ENCODE results near the gene FNBP1L.

The FNBP1L gene

DNA sequence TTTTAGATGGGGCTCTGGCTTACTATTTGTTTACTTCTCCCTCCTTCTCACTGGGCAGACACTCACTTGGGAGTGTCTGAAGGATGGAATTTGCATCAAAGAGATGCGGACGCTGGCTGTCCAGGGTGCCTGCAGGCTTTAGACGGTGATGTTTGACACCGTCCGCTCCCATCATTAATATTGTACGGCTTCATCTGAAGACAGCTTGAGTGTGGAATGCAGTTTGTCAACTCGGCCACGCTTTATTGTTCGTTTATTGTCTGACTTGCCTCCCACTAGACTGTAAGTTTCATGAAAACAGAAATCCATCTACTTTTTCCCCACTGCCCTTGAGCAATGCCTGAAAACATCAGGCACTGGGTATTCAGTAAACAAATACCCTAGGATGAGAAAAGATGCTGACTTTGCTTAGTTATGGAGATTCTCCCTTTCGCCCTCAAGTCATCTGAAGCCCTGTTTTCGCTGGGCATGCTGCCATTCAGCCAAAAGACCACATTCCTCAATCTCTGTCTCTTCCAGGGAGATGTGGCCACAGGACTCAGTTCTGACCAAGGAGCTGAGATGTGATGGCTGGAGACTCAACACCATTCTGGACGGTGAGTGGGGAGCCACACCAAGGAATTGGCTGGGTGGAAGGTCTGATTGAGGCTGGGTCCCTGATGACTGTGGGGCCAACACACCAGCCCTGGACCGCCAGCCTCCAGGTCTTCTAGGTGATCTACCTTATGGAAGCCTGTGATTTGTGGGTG lies 146.1 kb downstream of the FNBP1L start:
- H3K9ac ChIP-seq (ENCODE audit: low read depth, low read length), result no peak overlapping the region
- H3K4me3 ChIP-seq (ENCODE audit: low read length), result no peak overlapping the region
- H3K9me3 ChIP-seq (ENCODE audit: insufficient read depth, low read depth, low read length), result no peaks in the 10 kb centered on the region
- peaks cover 18% of the 10 kb centered on the region for H3K36me3 ChIP-seq (ENCODE audit: insufficient read depth, low read length)
- 81% methylated on average over 13 of the region's 13 CpGs for WGBS
- H3K27me3 ChIP-seq (ENCODE audit: insufficient read depth, low read length), result no peaks in the 10 kb centered on the region
- no peak overlapping the region for H3K27ac ChIP-seq (ENCODE audit: low read depth, low read length)
- peaks cover 28% of the 10 kb centered on the region for H3K4me1 ChIP-seq (ENCODE audit: insufficient read depth, low read length)

DNA sequence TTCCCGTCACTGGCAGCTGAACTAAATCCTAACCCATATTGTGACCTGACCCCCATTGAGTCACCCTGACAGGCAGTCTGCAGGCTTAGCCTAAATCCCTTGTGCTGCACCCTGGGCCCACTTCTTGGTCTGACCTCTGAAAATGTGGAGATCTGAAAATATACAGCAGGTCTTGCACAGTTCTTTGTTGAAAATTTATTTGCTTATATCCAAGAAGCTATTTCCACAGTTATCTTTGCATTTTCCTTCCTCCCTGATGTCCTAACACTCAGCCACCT lies 146.6 kb downstream of the FNBP1L start:
- Histone ChIP-seq H3K27ac (ENCODE audit: low read depth, low read length) (no peak overlapping the region), H3K4me3 (ENCODE audit: low read length) (no peak overlapping the region), H3K9me3 (ENCODE audit: insufficient read depth, low read depth, low read length) (no peaks in the 10 kb centered on the region), H3K27me3 (ENCODE audit: insufficient read depth, low read length) (no peaks in the 10 kb centered on the region), H3K36me3 (ENCODE audit: insufficient read depth, low read length) (peaks cover 13% of the 10 kb centered on the region), H3K9ac (ENCODE audit: low read depth, low read length) (no peak overlapping the region), H3K4me1 (ENCODE audit: insufficient read depth, low read length) (peaks cover 28% of the 10 kb centered on the region)
- WGBS, result 81% methylated on average over 1 of the region's 1 CpG

DNA sequence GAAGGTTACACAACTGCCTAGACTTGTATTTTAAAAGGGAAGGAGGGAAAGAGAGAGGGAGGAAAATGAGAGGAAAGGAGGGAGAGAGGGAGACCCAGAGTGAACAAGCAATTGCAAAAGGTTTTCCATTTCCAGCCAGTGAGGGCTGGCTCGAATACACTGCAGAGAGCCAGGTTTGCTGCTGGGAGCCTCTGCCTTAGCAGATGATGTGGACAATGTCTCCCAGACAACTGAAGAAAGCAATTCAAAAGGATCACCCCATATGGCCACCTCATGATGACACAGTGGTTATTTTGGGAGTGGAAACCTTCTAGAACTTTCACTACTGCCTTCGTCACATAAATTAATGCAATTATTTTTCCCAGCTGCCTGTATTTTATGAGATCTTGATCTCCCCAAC lies 147.3 kb downstream of the FNBP1L start:
- Histone ChIP-seq H3K36me3 (ENCODE audit: insufficient read depth, low read length) (peaks cover 6% of the 10 kb centered on the region), H3K27ac (ENCODE audit: low read depth, low read length) (no peak overlapping the region), H3K9me3 (ENCODE audit: insufficient read depth, low read depth, low read length) (no peaks in the 10 kb centered on the region), H3K27me3 (ENCODE audit: insufficient read depth, low read length) (no peaks in the 10 kb centered on the region), H3K9ac (ENCODE audit: low read depth, low read length) (no peak overlapping the region), H3K4me3 (ENCODE audit: low read length) (no peak overlapping the region), H3K4me1 (ENCODE audit: insufficient read depth, low read length) (peaks cover 28% of the 10 kb centered on the region)
- WGBS, result 86% methylated on average over 2 of the region's 2 CpGs

DNA sequence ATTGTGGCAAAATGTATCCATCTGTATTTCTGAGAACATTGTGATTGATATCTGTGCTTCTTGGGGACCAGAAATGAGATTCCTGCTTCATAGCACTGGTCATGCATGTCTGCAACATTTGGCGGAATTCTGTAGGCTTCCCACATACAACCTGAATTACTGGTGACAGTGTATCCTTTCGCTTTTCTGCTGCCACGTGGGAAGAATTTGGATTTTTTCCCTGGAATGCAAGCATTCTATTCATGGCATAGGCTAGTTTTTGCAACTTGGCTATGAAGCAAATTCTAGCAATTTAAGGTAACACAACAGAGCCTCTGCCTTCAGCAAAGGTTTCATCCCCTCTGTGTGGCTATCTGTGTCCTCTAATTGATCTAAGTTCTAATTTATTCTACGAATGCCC lies 147.8 kb downstream of the FNBP1L start:
- no peaks in the 10 kb centered on the region for H3K27me3 ChIP-seq (ENCODE audit: insufficient read depth, low read length)
- H3K27ac ChIP-seq (ENCODE audit: low read depth, low read length), result no peak overlapping the region
- WGBS, result 89% methylated on average over 4 of the region's 4 CpGs
- H3K4me3 ChIP-seq (ENCODE audit: low read length), result no peak overlapping the region
- no peaks in the 10 kb centered on the region for H3K9me3 ChIP-seq (ENCODE audit: insufficient read depth, low read depth, low read length)
- H3K4me1 ChIP-seq (ENCODE audit: insufficient read depth, low read length), result peaks cover 28% of the 10 kb centered on the region
- H3K9ac ChIP-seq (ENCODE audit: low read depth, low read length), result no peak overlapping the region
- H3K36me3 ChIP-seq (ENCODE audit: insufficient read depth, low read length), result peaks cover under 1% of the 10 kb centered on the region; the same call in 1 of the 2 replicates

DNA sequence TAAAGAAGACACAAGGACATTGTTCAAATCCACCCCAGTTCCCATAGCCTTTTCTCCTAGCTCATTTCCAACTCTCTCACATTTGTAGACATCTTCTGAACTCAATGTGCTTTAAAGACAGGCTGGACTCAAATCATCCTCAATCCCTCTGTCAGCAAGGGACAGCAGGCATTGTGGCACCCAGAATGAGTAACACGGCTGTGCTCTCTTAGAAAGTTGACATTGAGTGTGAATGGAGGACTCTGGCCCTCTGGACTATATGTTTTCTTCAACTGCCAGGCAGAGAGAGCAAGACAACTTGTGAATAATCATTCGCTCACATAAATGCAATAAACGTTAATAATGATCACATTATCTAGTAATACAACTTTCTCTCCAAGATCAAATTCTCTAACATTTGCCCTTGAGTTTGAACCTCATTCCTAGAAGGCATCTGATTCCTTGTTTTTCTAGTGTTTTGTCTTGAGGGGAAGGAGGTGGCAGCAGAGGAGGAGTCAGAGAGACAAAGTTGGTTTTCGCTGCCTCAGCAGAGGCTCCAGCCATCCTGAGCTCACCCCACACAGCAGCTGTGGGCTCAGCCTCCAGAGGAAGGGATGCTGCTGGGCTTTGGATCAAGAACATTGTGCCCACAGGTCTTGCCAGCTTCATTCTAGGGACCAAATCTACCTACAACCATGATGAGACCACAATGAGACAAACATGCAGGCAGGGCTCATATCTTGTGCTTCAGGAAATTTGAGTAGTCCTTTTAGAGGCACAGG lies 148.6 kb downstream of the FNBP1L start:
- Histone ChIP-seq H3K27me3 (ENCODE audit: insufficient read depth, low read length) (no peaks in the 10 kb centered on the region), H3K9ac (ENCODE audit: low read depth, low read length) (no peak overlapping the region), H3K27ac (ENCODE audit: low read depth, low read length) (no peak overlapping the region), H3K4me3 (ENCODE audit: low read length) (no peak overlapping the region), H3K4me1 (ENCODE audit: insufficient read depth, low read length) (peaks cover 28% of the 10 kb centered on the region), H3K36me3 (ENCODE audit: insufficient read depth, low read length) (no peaks in the 10 kb centered on the region), H3K9me3 (ENCODE audit: insufficient read depth, low read depth, low read length) (no peaks in the 10 kb centered on the region)
- 89% methylated on average over 4 of the region's 4 CpGs for WGBS

DNA sequence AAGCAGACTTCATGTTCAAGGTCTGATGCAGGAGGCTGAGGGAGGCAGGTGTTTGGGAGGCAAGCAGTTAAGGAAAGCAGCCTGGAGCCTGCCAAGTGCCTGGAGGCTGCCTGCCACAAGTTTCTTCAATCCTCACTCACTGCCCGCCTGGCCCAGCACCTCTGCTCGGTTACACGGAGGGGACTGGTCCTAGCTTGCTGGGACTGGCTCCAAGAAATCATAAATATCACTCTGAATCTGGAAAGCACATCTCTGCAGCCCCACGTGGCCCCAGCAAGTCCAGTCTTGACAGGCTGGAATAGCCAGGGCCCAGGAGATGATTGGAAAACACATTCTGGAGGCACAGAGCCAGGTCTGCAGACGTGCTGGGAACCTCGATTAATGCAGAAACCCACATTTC lies 149.8 kb downstream of the FNBP1L start:
- WGBS, result 82% methylated on average over 6 of the region's 6 CpGs
- Histone ChIP-seq H3K27ac (ENCODE audit: low read depth, low read length) (no peak overlapping the region), H3K4me3 (ENCODE audit: low read length) (no peak overlapping the region), H3K27me3 (ENCODE audit: insufficient read depth, low read length) (no peaks in the 10 kb centered on the region), H3K9me3 (ENCODE audit: insufficient read depth, low read depth, low read length) (no peaks in the 10 kb centered on the region), H3K36me3 (ENCODE audit: insufficient read depth, low read length) (no peaks in the 10 kb centered on the region), H3K4me1 (ENCODE audit: insufficient read depth, low read length) (peaks cover 28% of the 10 kb centered on the region), H3K9ac (ENCODE audit: low read depth, low read length) (no peak overlapping the region)

DNA sequence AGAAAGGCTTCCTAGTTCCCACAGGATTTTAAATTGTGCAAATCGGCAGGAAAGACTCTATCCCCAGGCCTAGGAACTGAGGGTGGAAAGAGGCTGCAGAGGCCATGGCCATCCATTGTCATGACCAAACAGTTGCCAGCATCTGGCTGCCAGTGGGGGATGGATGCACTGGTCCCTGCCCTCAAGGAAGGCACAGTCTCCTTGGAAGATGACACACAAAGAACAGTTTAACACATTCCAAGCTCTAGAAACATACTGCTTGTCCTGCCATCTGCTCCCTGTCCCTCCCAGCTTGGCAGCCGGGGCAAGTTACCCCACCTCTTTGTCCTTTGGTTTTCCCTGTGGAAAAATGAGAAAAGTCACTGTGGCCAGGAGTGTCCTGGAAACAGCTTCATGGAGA lies 150.5 kb downstream of the FNBP1L start:
- Histone ChIP-seq H3K27ac (ENCODE audit: low read depth, low read length) (no peak overlapping the region), H3K36me3 (ENCODE audit: insufficient read depth, low read length) (no peaks in the 10 kb centered on the region), H3K9ac (ENCODE audit: low read depth, low read length) (no peak overlapping the region), H3K4me1 (ENCODE audit: insufficient read depth, low read length) (peaks cover 28% of the 10 kb centered on the region), H3K9me3 (ENCODE audit: insufficient read depth, low read depth, low read length) (no peaks in the 10 kb centered on the region), H3K4me3 (ENCODE audit: low read length) (no peak overlapping the region), H3K27me3 (ENCODE audit: insufficient read depth, low read length) (no peaks in the 10 kb centered on the region)
- 91% methylated on average over 2 of the region's 2 CpGs for WGBS

DNA sequence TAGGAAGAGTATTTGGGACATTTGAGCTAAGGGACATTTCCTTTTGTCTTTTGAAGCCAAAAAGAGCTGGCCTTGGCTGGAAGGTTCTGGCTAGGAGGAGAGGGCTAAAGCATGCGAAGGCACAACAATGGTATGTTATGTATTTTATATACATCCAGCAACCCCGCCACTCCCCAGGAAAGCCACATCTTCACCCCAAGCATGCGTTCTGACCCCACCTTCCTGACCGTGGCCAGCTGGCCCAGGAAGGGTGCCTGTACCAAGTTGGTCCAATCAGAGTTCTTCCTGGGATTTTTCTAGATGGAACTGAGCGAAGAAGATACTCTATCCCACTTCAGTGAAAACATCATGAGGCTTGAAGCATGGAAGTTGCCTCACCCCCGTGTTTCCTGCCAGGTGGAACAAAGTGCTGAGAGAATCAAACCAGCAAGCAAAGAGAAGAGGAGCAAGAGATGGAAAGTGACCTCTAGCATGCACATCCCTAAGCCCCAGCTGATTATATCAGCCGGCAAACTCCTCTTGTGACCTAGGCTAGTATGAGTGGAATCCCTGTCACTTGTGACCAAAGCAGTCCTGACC lies 151.0 kb downstream of the FNBP1L start:
- H3K9ac ChIP-seq (ENCODE audit: low read depth, low read length), result no peak overlapping the region
- WGBS, result 93% methylated on average over 6 of the region's 7 CpGs
- peaks cover 23% of the 10 kb centered on the region for H3K4me1 ChIP-seq (ENCODE audit: insufficient read depth, low read length)
- no peaks in the 10 kb centered on the region for H3K27me3 ChIP-seq (ENCODE audit: insufficient read depth, low read length)
- H3K9me3 ChIP-seq (ENCODE audit: insufficient read depth, low read depth, low read length), result no peaks in the 10 kb centered on the region
- no peaks in the 10 kb centered on the region for H3K36me3 ChIP-seq (ENCODE audit: insufficient read depth, low read length)
- H3K27ac ChIP-seq (ENCODE audit: low read depth, low read length), result no peak overlapping the region
- H3K4me3 ChIP-seq (ENCODE audit: low read length), result no peak overlapping the region

DNA sequence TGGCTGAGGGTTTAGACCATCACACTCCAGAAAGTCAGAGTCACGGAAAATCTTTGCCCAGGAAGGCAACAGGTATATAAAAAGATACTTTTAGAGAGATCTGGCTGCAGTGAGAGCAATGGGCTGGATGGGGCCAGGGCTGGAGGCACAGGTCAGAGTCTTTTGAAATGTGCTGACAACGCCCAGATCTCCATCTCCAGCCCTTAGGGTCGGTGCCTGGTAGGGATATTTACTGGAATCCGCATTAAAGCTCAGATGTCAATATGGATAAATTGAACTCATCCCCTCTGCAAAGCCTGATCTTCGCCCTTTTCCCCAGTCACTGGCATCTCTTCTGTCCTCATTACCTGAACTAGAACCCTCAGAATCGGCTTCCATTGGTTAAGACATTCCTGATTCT lies 151.6 kb downstream of the FNBP1L start:
- Histone ChIP-seq H3K4me1 (ENCODE audit: insufficient read depth, low read length) (peaks cover 17% of the 10 kb centered on the region), H3K36me3 (ENCODE audit: insufficient read depth, low read length) (no peaks in the 10 kb centered on the region), H3K4me3 (ENCODE audit: low read length) (no peak overlapping the region), H3K27ac (ENCODE audit: low read depth, low read length) (no peak overlapping the region), H3K9ac (ENCODE audit: low read depth, low read length) (no peak overlapping the region), H3K9me3 (ENCODE audit: insufficient read depth, low read depth, low read length) (no peaks in the 10 kb centered on the region), H3K27me3 (ENCODE audit: insufficient read depth, low read length) (no peaks in the 10 kb centered on the region)
- 90% methylated on average over 6 of the region's 6 CpGs for WGBS

DNA sequence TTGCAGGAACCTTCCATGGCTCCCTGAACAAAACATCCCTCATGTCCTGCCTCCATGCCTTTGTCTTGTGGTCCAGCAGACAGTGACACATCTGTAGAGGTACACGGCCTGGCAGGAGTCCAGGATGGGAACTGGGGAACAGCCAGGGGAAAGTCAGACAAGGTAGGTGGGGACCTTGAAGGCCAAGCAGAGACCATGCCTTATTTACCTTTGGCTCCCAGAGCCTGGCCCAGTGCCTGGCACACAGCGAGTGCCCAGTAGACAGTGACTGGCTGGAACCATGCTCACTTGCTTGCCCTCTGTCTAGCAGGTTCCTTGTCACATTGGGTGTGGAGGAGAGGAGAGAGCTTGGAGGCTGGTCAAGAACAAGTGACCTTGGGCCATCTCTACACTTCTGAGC lies 152.7 kb downstream of the FNBP1L start:
- H3K9me3 ChIP-seq (ENCODE audit: insufficient read depth, low read depth, low read length), result no peaks in the 10 kb centered on the region
- no peak overlapping the region for H3K4me3 ChIP-seq (ENCODE audit: low read length)
- H3K27ac ChIP-seq (ENCODE audit: low read depth, low read length), result no peak overlapping the region
- no peaks in the 10 kb centered on the region for H3K36me3 ChIP-seq (ENCODE audit: insufficient read depth, low read length)
- H3K27me3 ChIP-seq (ENCODE audit: insufficient read depth, low read length), result no peaks in the 10 kb centered on the region
- H3K9ac ChIP-seq (ENCODE audit: low read depth, low read length), result no peak overlapping the region
- peaks cover 10% of the 10 kb centered on the region for H3K4me1 ChIP-seq (ENCODE audit: insufficient read depth, low read length)
- 97% methylated on average over 2 of the region's 2 CpGs for WGBS

DNA sequence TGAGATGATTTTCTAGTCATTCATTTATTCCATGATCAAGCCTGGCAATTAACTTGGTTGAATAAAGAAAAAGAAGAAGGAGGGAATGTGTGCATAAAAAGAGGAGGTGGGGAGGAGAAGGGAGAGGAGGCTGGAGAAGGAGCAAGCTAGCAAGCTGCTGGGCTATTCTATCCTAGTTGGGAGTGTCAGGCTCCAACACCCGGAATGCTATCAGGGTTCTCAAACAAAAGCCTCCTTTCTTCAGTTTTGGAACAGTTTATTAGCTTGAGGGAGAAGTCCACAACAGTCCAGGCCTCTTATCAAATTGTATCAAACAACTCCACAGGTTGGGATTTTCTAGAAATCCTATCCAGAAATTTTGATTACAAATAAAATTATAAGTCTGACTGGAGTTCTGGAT lies 153.8 kb downstream of the FNBP1L start:
- no peaks in the 10 kb centered on the region for H3K36me3 ChIP-seq (ENCODE audit: insufficient read depth, low read length)
- H3K27ac ChIP-seq (ENCODE audit: low read depth, low read length), result no peak overlapping the region
- H3K9me3 ChIP-seq (ENCODE audit: insufficient read depth, low read depth, low read length), result no peaks in the 10 kb centered on the region
- no peak overlapping the region for H3K9ac ChIP-seq (ENCODE audit: low read depth, low read length)
- no peaks in the 10 kb centered on the region for H3K27me3 ChIP-seq (ENCODE audit: insufficient read depth, low read length)
- no peak overlapping the region for H3K4me3 ChIP-seq (ENCODE audit: low read length)
- WGBS, result 88% methylated on average over 1 of the region's 1 CpG
- H3K4me1 ChIP-seq (ENCODE audit: insufficient read depth, low read length), result peaks cover 5% of the 10 kb centered on the region; the same call in 1 of the 2 replicates
